ENCODE data around the gene ZSWIM2.

ZSWIM2 gene

DNA sequence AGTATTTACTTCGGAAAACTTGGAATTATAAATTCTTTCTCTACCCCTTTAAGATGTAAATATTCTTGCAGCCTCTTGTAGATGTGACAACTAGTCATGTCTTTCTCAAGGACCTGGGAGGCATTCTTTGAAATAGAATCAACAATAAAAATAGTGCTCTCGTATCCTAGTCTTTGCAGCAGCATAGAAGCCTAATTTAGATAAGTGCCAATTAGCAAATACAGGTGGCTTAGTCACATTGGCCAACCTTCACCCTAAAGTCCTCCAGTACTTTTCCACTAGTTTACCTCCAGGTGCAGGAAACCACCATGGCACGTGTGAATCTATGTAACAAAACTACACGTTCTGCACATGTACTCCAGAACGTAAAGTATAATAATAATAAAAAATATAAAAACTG, 3.5 kb upstream of the ZSWIM2 start:
- Histone ChIP-seq H3K4me2 (ENCODE audit: low read length) (no peak overlapping the region), H3F3A (ENCODE audit: insufficient read depth, low read length) (no peaks in the 10 kb centered on the region), H3K4me1 (ENCODE audit: insufficient read depth, low read length, severe bottlenecking) (no peaks in the 10 kb centered on the region), H2AFZ (ENCODE audit: low read length) (no peak overlapping the region), H3K79me2 (ENCODE audit: insufficient read depth, low read length) (no peaks in the 10 kb centered on the region), H3K27ac (ENCODE audit: low read depth, low read length, poor library complexity, severe bottlenecking) (no peak overlapping the region), H3K27me3 (ENCODE audit: insufficient read depth, low read length) (no peaks in the 10 kb centered on the region), H3K36me3 (ENCODE audit: insufficient read depth, low read length) (no peaks in the 10 kb centered on the region), H3K9me2 (ENCODE audit: low read depth, low read length) (no peaks in the 10 kb centered on the region), H3K9me3 (ENCODE audit: low read length) (no peaks in the 10 kb centered on the region), H3K4me3 (ENCODE audit: low read depth, low read length, poor library complexity, severe bottlenecking) (no peak overlapping the region), H4K20me1 (ENCODE audit: insufficient read depth, low read length) (no peaks in the 10 kb centered on the region), H3K9ac (ENCODE audit: low read length) (no peak overlapping the region)
- TF ChIP-seq EZH2 (IDR thresholded peaks at IDR 0.05; ENCODE audit: borderline replicate concordance, low read length): no peak
- TF ChIP-seq, protein P1, sequence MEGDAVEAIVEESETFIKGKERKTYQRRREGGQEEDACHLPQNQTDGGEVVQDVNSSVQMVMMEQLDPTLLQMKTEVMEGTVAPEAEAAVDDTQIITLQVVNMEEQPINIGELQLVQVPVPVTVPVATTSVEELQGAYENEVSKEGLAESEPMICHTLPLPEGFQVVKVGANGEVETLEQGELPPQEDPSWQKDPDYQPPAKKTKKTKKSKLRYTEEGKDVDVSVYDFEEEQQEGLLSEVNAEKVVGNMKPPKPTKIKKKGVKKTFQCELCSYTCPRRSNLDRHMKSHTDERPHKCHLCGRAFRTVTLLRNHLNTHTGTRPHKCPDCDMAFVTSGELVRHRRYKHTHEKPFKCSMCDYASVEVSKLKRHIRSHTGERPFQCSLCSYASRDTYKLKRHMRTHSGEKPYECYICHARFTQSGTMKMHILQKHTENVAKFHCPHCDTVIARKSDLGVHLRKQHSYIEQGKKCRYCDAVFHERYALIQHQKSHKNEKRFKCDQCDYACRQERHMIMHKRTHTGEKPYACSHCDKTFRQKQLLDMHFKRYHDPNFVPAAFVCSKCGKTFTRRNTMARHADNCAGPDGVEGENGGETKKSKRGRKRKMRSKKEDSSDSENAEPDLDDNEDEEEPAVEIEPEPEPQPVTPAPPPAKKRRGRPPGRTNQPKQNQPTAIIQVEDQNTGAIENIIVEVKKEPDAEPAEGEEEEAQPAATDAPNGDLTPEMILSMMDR (IDR thresholded peaks at IDR 0.05; ENCODE audit: low read length): no peak

DNA sequence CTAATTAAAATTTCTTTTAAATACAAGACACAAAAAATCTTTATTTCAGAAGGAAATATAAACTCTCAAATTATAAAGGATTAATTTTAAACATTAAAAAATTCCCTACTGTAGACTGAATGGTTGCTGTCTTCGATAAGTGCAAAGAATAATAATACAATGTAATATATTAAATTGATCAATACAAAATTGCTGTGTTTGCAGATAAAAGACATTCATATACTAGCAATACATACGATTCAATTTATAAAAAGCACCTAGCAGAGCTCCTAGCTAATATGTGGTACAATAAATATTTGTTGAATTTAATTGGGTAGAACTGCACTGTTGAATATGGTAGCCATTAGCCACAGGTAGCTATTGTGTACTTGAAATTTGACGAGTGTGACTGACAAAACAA, 6.6 kb downstream of the ZSWIM2 start:
- Histone ChIP-seq H3K27ac (ENCODE audit: low read depth, low read length, poor library complexity, severe bottlenecking) (no peak overlapping the region), H3F3A (ENCODE audit: insufficient read depth, low read length) (no peaks in the 10 kb centered on the region), H4K20me1 (ENCODE audit: insufficient read depth, low read length) (no peaks in the 10 kb centered on the region), H3K9me2 (ENCODE audit: low read depth, low read length) (no peaks in the 10 kb centered on the region), H3K4me3 (ENCODE audit: low read depth, low read length, poor library complexity, severe bottlenecking) (no peak overlapping the region), H3K4me2 (ENCODE audit: low read length) (no peak overlapping the region), H3K4me1 (ENCODE audit: insufficient read depth, low read length, severe bottlenecking) (no peaks in the 10 kb centered on the region), H3K36me3 (ENCODE audit: insufficient read depth, low read length) (no peaks in the 10 kb centered on the region), H2AFZ (ENCODE audit: low read length) (no peak overlapping the region), H3K9ac (ENCODE audit: low read length) (no peak overlapping the region), H3K27me3 (ENCODE audit: insufficient read depth, low read length) (no peaks in the 10 kb centered on the region), H3K79me2 (ENCODE audit: insufficient read depth, low read length) (no peaks in the 10 kb centered on the region), H3K9me3 (ENCODE audit: low read length) (no peaks in the 10 kb centered on the region)
- TF ChIP-seq, protein P1 (IDR thresholded peaks at IDR 0.05; ENCODE audit: low read length): no peak
- no peak for TF ChIP-seq EZH2 (IDR thresholded peaks at IDR 0.05; ENCODE audit: borderline replicate concordance, low read length)

DNA sequence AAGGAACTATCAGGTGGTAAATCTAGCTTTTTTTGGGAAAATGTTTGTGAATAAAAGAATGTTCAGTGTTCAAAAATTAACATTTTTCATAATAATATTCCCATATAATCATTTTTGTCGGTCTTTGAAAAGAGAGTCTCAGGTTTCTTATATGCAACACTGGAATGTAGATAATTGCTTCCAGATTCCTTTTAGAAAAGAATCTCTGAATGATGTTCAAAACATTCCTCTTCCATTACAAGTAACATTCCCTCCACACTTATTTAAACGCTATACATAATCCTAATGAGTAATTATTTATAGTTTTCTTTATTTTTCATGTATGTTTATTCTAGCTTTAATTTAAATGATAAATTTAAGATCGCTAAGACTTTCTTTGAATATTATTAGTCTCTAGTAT, 7.0 kb downstream of the ZSWIM2 start:
- Histone ChIP-seq H3K27me3 (ENCODE audit: insufficient read depth, low read length) (no peaks in the 10 kb centered on the region), H3K27ac (ENCODE audit: low read depth, low read length, poor library complexity, severe bottlenecking) (no peak overlapping the region), H3F3A (ENCODE audit: insufficient read depth, low read length) (no peaks in the 10 kb centered on the region), H3K9ac (ENCODE audit: low read length) (no peak overlapping the region), H2AFZ (ENCODE audit: low read length) (no peak overlapping the region), H3K9me2 (ENCODE audit: low read depth, low read length) (no peaks in the 10 kb centered on the region), H3K4me2 (ENCODE audit: low read length) (no peak overlapping the region), H3K4me1 (ENCODE audit: insufficient read depth, low read length, severe bottlenecking) (no peaks in the 10 kb centered on the region), H3K36me3 (ENCODE audit: insufficient read depth, low read length) (no peaks in the 10 kb centered on the region), H3K4me3 (ENCODE audit: low read depth, low read length, poor library complexity, severe bottlenecking) (no peak overlapping the region), H3K9me3 (ENCODE audit: low read length) (no peaks in the 10 kb centered on the region), H3K79me2 (ENCODE audit: insufficient read depth, low read length) (no peaks in the 10 kb centered on the region), H4K20me1 (ENCODE audit: insufficient read depth, low read length) (no peaks in the 10 kb centered on the region)
- TF ChIP-seq, protein P1 (IDR thresholded peaks at IDR 0.05; ENCODE audit: low read length): no peak
- no peak for TF ChIP-seq EZH2 (IDR thresholded peaks at IDR 0.05; ENCODE audit: borderline replicate concordance, low read length)
